GM19438 (cell line): ENCODE measurements around the gene GCLC.
"Not testable (repeated sequence)": the region's sequence is repeated elsewhere in the genome, so short reads cannot be mapped to it uniquely, and the experiment has no call there.

ENCODE experiments used
- ATAC-seq: cut with Tn5 transposase; IDR thresholded peaks from one replicate; pipeline ENCODE4 v1.9.1; 2021; ENCODE audit warnings: low read depth; ENCODE audit not compliant: unreplicated experiment

GCLC gene

GRCh38 chr6:53564401-53565065 is 19.6 kb upstream of the GCLC start:
- no peak for ATAC-seq

- no peak for ATAC-seq
Measured at GRCh38 chr6:53556986-53557715, 12.2 kb upstream of the GCLC start.

GRCh38 chr6:53553600-53553999 is 8.7 kb upstream of the GCLC start:
- not testable (repeated sequence) for ATAC-seq

- not testable (repeated sequence) for ATAC-seq
Measured at GRCh38 chr6:53551681-53552080, 6.8 kb upstream of the GCLC start.

- ATAC-seq = peak; percentile 67
Measured at GRCh38 chr6:53547811-53548496, 3.1 kb upstream of the GCLC start.

GRCh38 chr6:53547166-53547810 is 2.4 kb upstream of the GCLC start:
- ATAC-seq = peak; percentile 10

- no peak for ATAC-seq
Measured at GRCh38 chr6:53546281-53546680, 1.4 kb upstream of the GCLC start.

- no peak for ATAC-seq
Measured at GRCh38 chr6:53544217-53544469, 758 bp downstream of the GCLC start.

- no peak for ATAC-seq
Measured at GRCh38 chr6:53543359-53544216, 1.3 kb downstream of the GCLC start.

GRCh38 chr6:53541900-53542299 is 3.0 kb downstream of the GCLC start:
- no peak for ATAC-seq

- ATAC-seq = no peak
Measured at GRCh38 chr6:53540129-53540692, 4.7 kb downstream of the GCLC start.

- ATAC-seq = no peak
Measured at GRCh38 chr6:53539561-53539960, 5.3 kb downstream of the GCLC start.

- ATAC-seq = no peak
Measured at GRCh38 chr6:53536561-53536960, 8.3 kb downstream of the GCLC start.

- no peak for ATAC-seq
Measured at GRCh38 chr6:53532942-53533341, 12.0 kb downstream of the GCLC start.

- no peak for ATAC-seq
Measured at GRCh38 chr6:53532061-53532797, 12.7 kb downstream of the GCLC start.

GRCh38 chr6:53530780-53531386 is 14.0 kb downstream of the GCLC start:
- ATAC-seq = no peak

GRCh38 chr6:53530346-53530745 is 14.6 kb downstream of the GCLC start:
- ATAC-seq = no peak

GRCh38 chr6:53529324-53530036 is 15.4 kb downstream of the GCLC start:
- ATAC-seq = no peak
